HepG2 (cell line): ENCODE results near the gene ALDH7A1. TPM values are rescaled to one million over a fixed set of nuclear protein-coding genes. Genes with fewer than 3 reads are reported as not detected.

Source experiments
- FOXO1 ChIP-seq: sonication (generic); formaldehyde crosslinking; IDR thresholded peaks from 2 replicates; pipeline ENCODE4 v1.4.0; 2020; ENCODE audit warnings: missing genetic modification reagents
- FOXP4 ChIP-seq: sonication (generic); formaldehyde crosslinking; IDR thresholded peaks from 2 replicates; pipeline ENCODE4 v1.4.0; 2020; ENCODE audit warnings: missing genetic modification reagents
- HCFC1 ChIP-seq: fragments of 150-350 bp; IDR thresholded peaks from 2 replicates; pipeline ENCODE4 v1.6.1; 2014; ENCODE audit warnings: low read depth, low read length
- KAT8 ChIP-seq: IDR thresholded peaks from 2 replicates; pipeline ENCODE4 v1.6.1; 2016; ENCODE audit warnings: missing genetic modification reagents, missing compliant biosample characterization
- MAZ ChIP-seq, 2 experiments: sonication (generic) in 1 of 2; formaldehyde crosslinking in 1 of 2; IDR thresholded peaks; 2 replicates each; pipeline versions ENCODE4 v1.5.0 to v1.6.1; 2012 to 2020; ENCODE audit warnings: low read depth in 2 of 2, mild to moderate bottlenecking in 2 of 2, borderline replicate concordance in 1 of 2, improper control_type of control experiment in 1 of 2, low read length in 1 of 2, missing genetic modification reagents in 1 of 2, moderate library complexity in 1 of 2
- NCOA2 ChIP-seq: sonication (generic); formaldehyde crosslinking; IDR thresholded peaks from 2 replicates; pipeline ENCODE4 v1.8.0; 2022; ENCODE audit warnings: inconsistent platforms
- NFYC ChIP-seq: IDR thresholded peaks from 2 replicates; pipeline ENCODE4 v1.6.1; 2016; ENCODE audit warnings: missing genetic modification reagents, missing compliant biosample characterization
- PAX8 ChIP-seq: sonication (generic); formaldehyde crosslinking; IDR thresholded peaks from 2 replicates; pipeline ENCODE4 v1.8.0; 2022; ENCODE audit warnings: mild to moderate bottlenecking, missing genetic modification reagents, borderline replicate concordance
- PHF20 ChIP-seq: sonication (generic); formaldehyde crosslinking; IDR thresholded peaks from 2 replicates; pipeline ENCODE4 v1.5.0; 2020; ENCODE audit warnings: mild to moderate bottlenecking, missing genetic modification reagents
- RARG ChIP-seq: sonication (generic); formaldehyde crosslinking; IDR thresholded peaks from 2 replicates; pipeline ENCODE4 v1.4.0; 2020; ENCODE audit warnings: low read depth, mild to moderate bottlenecking, missing genetic modification reagents
- RFX5 ChIP-seq: IDR thresholded peaks from 2 replicates; pipeline ENCODE4 v1.6.1; 2011; ENCODE audit warnings: low read depth, low read length, improper control_type of control experiment
- TCF12 ChIP-seq, 2 experiments: fragments of 450-650 bp in 1 of 2; sonication (generic) in 1 of 2; formaldehyde crosslinking in 1 of 2; IDR thresholded peaks; 2 replicates each; pipeline versions ENCODE4 v1.6.1 to v1.8.0; 2017 to 2022; ENCODE audit warnings: antibody characterized with exemption in 1 of 2, mild to moderate bottlenecking in 1 of 2, missing genetic modification reagents in 1 of 2, moderate library complexity in 1 of 2
- TFE3 ChIP-seq: IDR thresholded peaks from 2 replicates; pipeline ENCODE4 v1.6.1; 2016
- TP53 ChIP-seq: sonication (generic); formaldehyde crosslinking; conservative IDR thresholded peaks from 2 replicates; pipeline ENCODE4 v1.4.0; 2020; ENCODE audit warnings: missing genetic modification reagents
- TRIM24 ChIP-seq: sonication (generic); formaldehyde crosslinking; IDR thresholded peaks from 2 replicates; pipeline ENCODE4 v1.8.0; 2022; ENCODE audit warnings: mild to moderate bottlenecking, missing genetic modification reagents
- ZC3H13 ChIP-seq: sonication (generic); formaldehyde crosslinking; IDR thresholded peaks from 2 replicates; pipeline ENCODE4 v1.8.1; 2023; ENCODE audit warnings: mild to moderate bottlenecking, missing genetic modification reagents, moderate library complexity
- ZNF160 ChIP-seq: sonication (generic); formaldehyde crosslinking; IDR thresholded peaks from 2 replicates; pipeline ENCODE4 v1.8.0; 2022; ENCODE audit warnings: mild to moderate bottlenecking, inconsistent platforms, missing genetic modification reagents
- ZNF253 ChIP-seq: sonication (generic); formaldehyde crosslinking; IDR thresholded peaks from 2 replicates; pipeline ENCODE4 v1.8.0; 2022; ENCODE audit warnings: mild to moderate bottlenecking, missing genetic modification reagents, borderline replicate concordance
- ZNF674 ChIP-seq: sonication (generic); formaldehyde crosslinking; IDR thresholded peaks from 2 replicates; pipeline ENCODE4 v1.5.0; 2020; ENCODE audit warnings: low read depth, mild to moderate bottlenecking, missing genetic modification reagents
- ZSCAN31 ChIP-seq: sonication (generic); formaldehyde crosslinking; IDR thresholded peaks from 2 replicates; pipeline ENCODE4 v1.5.0; 2020; ENCODE audit warnings: low read depth, mild to moderate bottlenecking, missing genetic modification reagents
- polyA plus RNA-seq, 8 experiments: library from polyadenylated mRNA; depleted of rRNA in 3 of 8; stranded (reverse) in 7 of 8; unstranded in 1 of 8; fragments of >200 nt; fragmentation: Illumina TruSeq in 4 of 8; extraction: Trizol in 4 of 8; gene quantifications; 2 replicates each; pipeline versions ENCODE4 v1.2.1 to v1.2.3, GENCODE V29; 2011 to 2016; ENCODE audit warnings: low read depth in 4 of 8, missing spikeins in 1 of 8, mixed read lengths in 1 of 8; ENCODE audit not compliant: insufficient read depth in 1 of 8
- total RNA-seq, 5 experiments: library from RNA; depleted of rRNA; stranded (reverse); fragments of >200 nt; fragmentation: Illumina TruSeq; extraction: Trizol; gene quantifications; 2 replicates each; pipeline ENCODE4 v1.2.3, GENCODE V29; 2016; ENCODE audit warnings: low read depth in 1 of 5
- TF ChIP-seq, protein P1 (sequence below): sonication (generic); formaldehyde crosslinking; IDR thresholded peaks from 2 replicates; pipeline ENCODE4 v1.4.0; 2020; ENCODE audit warnings: missing genetic modification reagents

ALDH7A1 gene
- total and polyA plus RNA-seq, 2 of the 13 experiments (the other 11 are each of a cell fraction or from before 2014, with no cell fraction given), result 69.0 to 100 TPM

GRCh38 chr5:126594748-126595485 is at the start of gene ALDH7A1 (continued):
- TF ChIP-seq ZNF253 (CRISPR knock-in tag), result no peak
- TF ChIP-seq, protein P1, sequence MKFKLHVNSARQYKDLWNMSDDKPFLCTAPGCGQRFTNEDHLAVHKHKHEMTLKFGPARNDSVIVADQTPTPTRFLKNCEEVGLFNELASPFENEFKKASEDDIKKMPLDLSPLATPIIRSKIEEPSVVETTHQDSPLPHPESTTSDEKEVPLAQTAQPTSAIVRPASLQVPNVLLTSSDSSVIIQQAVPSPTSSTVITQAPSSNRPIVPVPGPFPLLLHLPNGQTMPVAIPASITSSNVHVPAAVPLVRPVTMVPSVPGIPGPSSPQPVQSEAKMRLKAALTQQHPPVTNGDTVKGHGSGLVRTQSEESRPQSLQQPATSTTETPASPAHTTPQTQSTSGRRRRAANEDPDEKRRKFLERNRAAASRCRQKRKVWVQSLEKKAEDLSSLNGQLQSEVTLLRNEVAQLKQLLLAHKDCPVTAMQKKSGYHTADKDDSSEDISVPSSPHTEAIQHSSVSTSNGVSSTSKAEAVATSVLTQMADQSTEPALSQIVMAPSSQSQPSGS, result 0 out of 2 replicates have a peak, but pooled peaks have one; percentile 32
- no peak for TF ChIP-seq ZC3H13 (CRISPR knock-in tag)
- TF ChIP-seq TFE3, result no peak; the same call in 1 of the 2 replicates
- peak; percentile 67 for TF ChIP-seq MAZ (IDR thresholded peaks at IDR 0.05; ENCODE audit: borderline replicate concordance, low read depth, low read length)
- TF ChIP-seq MAZ (CRISPR knock-in tag; IDR thresholded peaks at IDR 0.05; ENCODE audit: low read depth), result peak; percentile 60
- peak; percentile 72; the same call in 1 of the 2 replicates for TF ChIP-seq NFYC
- TF ChIP-seq ZNF160, result peak; percentile 87
- no peak; the same call in none of the 2 replicates for TF ChIP-seq NCOA2 (CRISPR knock-in tag)
- TF ChIP-seq FOXO1 (CRISPR knock-in tag), result 0 out of 2 replicates have a peak, but pooled peaks have one; percentile 7
- TF ChIP-seq TP53, result no peak
- no peak for TF ChIP-seq TRIM24 (CRISPR knock-in tag)
- no peak for TF ChIP-seq RFX5
- no peak for TF ChIP-seq ZNF674
- TF ChIP-seq KAT8 (CRISPR knock-in tag), result peak; percentile 89
- no peak for TF ChIP-seq RARG (CRISPR knock-in tag)
- TF ChIP-seq PAX8 (CRISPR knock-in tag), result no peak
- peak; percentile 78 for TF ChIP-seq ZSCAN31 (CRISPR knock-in tag)
- TF ChIP-seq TCF12 (IDR thresholded peaks at IDR 0.05), result no peak
- TF ChIP-seq TCF12 (CRISPR knock-in tag; IDR thresholded peaks at IDR 0.05), result 0 out of 2 replicates have a peak, but pooled peaks have one; percentile 31
- TF ChIP-seq FOXP4 (CRISPR knock-in tag), result peak; percentile 50; the same call in 1 of the 2 replicates
- peak; percentile 59 for TF ChIP-seq PHF20
- TF ChIP-seq HCFC1, result no peak; the same call in 1 of the 2 replicates
